HepG2 (cell line): ENCODE measurements around the gene SCN4B. TPM values are rescaled to one million over a fixed set of nuclear protein-coding genes. Genes with fewer than 3 reads are reported as not detected.

Source experiments
- ATAC-seq: fragments of 200-7000 bp; cut with Tn5 transposase; 3 replicates; pipeline ENCODE4 v1.9.1; 2020; ENCODE audit warnings: mild to moderate bottlenecking, moderate library complexity
- BruUV-seq: library from RNA; stranded (reverse); fragments of 400-500 nt; replicated peaks from 2 replicates; lab custom pipeline; 2021; lab: Mats Ljungman, UMichigan
- CTCF ChIA-PET: fragments of 300-600 bp; formaldehyde crosslinking; extraction: SDS; loops from one replicate; lab custom pipeline; 2021; ENCODE audit warnings: low total read pairs, inconsistent platforms, low intra/inter-chr PET ratio; lab: Yijun Ruan, JAX
- POLR2A ChIA-PET: fragments of 350-600 bp; sonication (Branson Sonifier 250); formaldehyde crosslinking; loops from one replicate; lab custom pipeline; 2020; ENCODE audit warnings: antibody characterized with exemption, inconsistent platforms; lab: Yijun Ruan, JAX
- DNase-seq: peaks from one replicate; pipeline ENCODE4 v3.0.0-alpha.2; 2015; ENCODE audit warnings: low spot score
- FAIRE-seq: peaks from 3 replicates; lab custom pipeline; 2011; peaks lifted over from hg19 to GRCh38; lab: Jason Lieb, UNC
- H2AFZ ChIP-seq: one replicate; pipeline ENCODE4 v1.6.1; 2011; ENCODE audit warnings: low read length, inconsistent platforms
- H3K27ac ChIP-seq: fragments of 300-600 bp; 3 replicates; pipeline ENCODE4 v1.8.0; 2011; ENCODE audit warnings: mixed run types, mild to moderate bottlenecking, mixed read lengths, low read length, inconsistent platforms; ENCODE audit not compliant: insufficient read depth; ENCODE audit errors: extremely low read length
- H3K27me3 ChIP-seq, 2 experiments: fragments of 200-600 bp in 1 of 2; 2 replicates in 1 of 2; 3 replicates in 1 of 2; pipeline versions ENCODE4 v1.6.0 to v1.8.0; 2011; ENCODE audit warnings: low read length in 2 of 2, mild to moderate bottlenecking in 2 of 2, moderate library complexity in 2 of 2, inconsistent platforms in 1 of 2; ENCODE audit not compliant: insufficient read depth in 2 of 2, control insufficient read depth in 1 of 2
- H3K36me3 ChIP-seq, 2 experiments: fragments of 200-600 bp in 1 of 2; replicated peaks in 1 of 2; 2 replicates in 1 of 2; 3 replicates in 1 of 2; pipeline versions ENCODE4 v1.5.1 to v1.8.0; 2011; ENCODE audit warnings: low read length in 2 of 2, inconsistent platforms in 1 of 2; ENCODE audit not compliant: insufficient read depth in 2 of 2, control insufficient read depth in 1 of 2
- H3K4me1 ChIP-seq: 2 replicates; pipeline ENCODE4 v1.5.1; 2012; ENCODE audit warnings: low read length, inconsistent platforms; ENCODE audit not compliant: insufficient read depth
- H3K4me2 ChIP-seq: 2 replicates; pipeline ENCODE4 v1.6.0; 2011; ENCODE audit warnings: low read depth, low read length, inconsistent platforms
- H3K4me3 ChIP-seq, 3 experiments: fragments of 200-600 bp in 1 of 3; sonication (generic), shearing (Covaris generic) in 1 of 3; replicated peaks in 1 of 3; 2 replicates each; pipeline ENCODE4 v1.5.1; 2011 to 2016; ENCODE audit warnings: low read length in 3 of 3, inconsistent platforms in 2 of 3, low read depth in 2 of 3, mild to moderate bottlenecking in 2 of 3, control low read depth in 1 of 3, mixed read lengths in 1 of 3; ENCODE audit not compliant: insufficient read depth in 1 of 3
- H3K79me2 ChIP-seq: one replicate; pipeline ENCODE4 v1.6.1; 2011; ENCODE audit warnings: low read length, inconsistent platforms; ENCODE audit not compliant: insufficient read depth
- H3K9ac ChIP-seq: 2 replicates; pipeline ENCODE4 v1.6.0; 2011; ENCODE audit warnings: mild to moderate bottlenecking, low read depth, low read length, inconsistent platforms; ENCODE audit not compliant: insufficient read depth
- H3K9me3 ChIP-seq: 2 replicates; pipeline ENCODE4 v1.5.1; 2012; ENCODE audit warnings: mild to moderate bottlenecking, low read length
- H4K20me1 ChIP-seq: 2 replicates; pipeline ENCODE4 v1.6.0; 2011; ENCODE audit warnings: inconsistent platforms, mild to moderate bottlenecking, low read length, moderate library complexity; ENCODE audit not compliant: insufficient read depth
- BRD4 ChIP-seq: sonication (generic); formaldehyde crosslinking; IDR thresholded peaks from 2 replicates; pipeline ENCODE4 v1.4.0; 2020; ENCODE audit warnings: missing genetic modification reagents
- SALL2 ChIP-seq: sonication (generic); formaldehyde crosslinking; IDR thresholded peaks from 2 replicates; pipeline ENCODE4 v1.8.1; 2023; ENCODE audit warnings: mild to moderate bottlenecking, missing genetic modification reagents, inconsistent platforms
- SSRP1 ChIP-seq: IDR thresholded peaks from 2 replicates; pipeline ENCODE4 v1.6.1; 2016; ENCODE audit warnings: control low read depth
- ZBTB10 ChIP-seq: sonication (generic); formaldehyde crosslinking; IDR thresholded peaks from 2 replicates; pipeline ENCODE4 v1.4.0; 2020; ENCODE audit warnings: missing genetic modification reagents, borderline replicate concordance
- ZC3H13 ChIP-seq: sonication (generic); formaldehyde crosslinking; IDR thresholded peaks from 2 replicates; pipeline ENCODE4 v1.8.1; 2023; ENCODE audit warnings: mild to moderate bottlenecking, missing genetic modification reagents, moderate library complexity
- ZNF142 ChIP-seq: sonication (generic); formaldehyde crosslinking; IDR thresholded peaks from 2 replicates; pipeline ENCODE4 v1.4.0; 2020; ENCODE audit warnings: missing genetic modification reagents
- ZNF20 ChIP-seq: sonication (generic); formaldehyde crosslinking; IDR thresholded peaks from 2 replicates; pipeline ENCODE4 v1.4.0; 2020; ENCODE audit warnings: mild to moderate bottlenecking, moderate library complexity, missing genetic modification reagents
- ZNF652 ChIP-seq: IDR thresholded peaks from 2 replicates; pipeline ENCODE4 v1.6.1; 2016; ENCODE audit warnings: low read depth, borderline replicate concordance
- ZSCAN30 ChIP-seq: sonication (generic); formaldehyde crosslinking; IDR thresholded peaks from 2 replicates; pipeline ENCODE4 v1.5.0; 2020; ENCODE audit warnings: mild to moderate bottlenecking, missing genetic modification reagents
- WGBS: methylation state at CpG from one replicate; pipeline ENCODE4 v1.1.6; 2017; ENCODE audit warnings: low lambda C conversion rate; 5-methylcytosine and 5-hydroxymethylcytosine counted together
- in situ Hi-C: cut with HindIII; loops from 2 replicates; pipeline ENCODE4 v1.10.0; 2017; ENCODE audit warnings: low pct_unique_long_range_greater_than_20kb; ENCODE audit not compliant: extremely low pct_ligation_motif_present
- intact Hi-C: fragments of 100-400 bp; cut with micrococcal nuclease; formaldehyde crosslinking; loops from one replicate; pipeline ENCODE4 v1.10.0; 2022; ENCODE audit not compliant: unreplicated experiment
- polyA plus RNA-seq, 8 experiments: library from polyadenylated mRNA; depleted of rRNA in 3 of 8; stranded (reverse) in 7 of 8; unstranded in 1 of 8; fragments of >200 nt; fragmentation: Illumina TruSeq in 4 of 8; extraction: Trizol in 4 of 8; gene quantifications; 2 replicates each; pipeline versions ENCODE4 v1.2.1 to v1.2.3, GENCODE V29; 2011 to 2016; ENCODE audit warnings: low read depth in 4 of 8, missing spikeins in 1 of 8, mixed read lengths in 1 of 8; ENCODE audit not compliant: insufficient read depth in 1 of 8
- total RNA-seq, 5 experiments: library from RNA; depleted of rRNA; stranded (reverse); fragments of >200 nt; fragmentation: Illumina TruSeq; extraction: Trizol; gene quantifications; 2 replicates each; pipeline ENCODE4 v1.2.3, GENCODE V29; 2016; ENCODE audit warnings: low read depth in 1 of 5

Gene SCN4B
- total and polyA plus RNA-seq, 2 of the 13 experiments (the other 11 are each of a cell fraction or from before 2014, with no cell fraction given): 0.04 to 0.29 TPM

- BruUV-seq: TSS peak; percentile 71
- POLR2A ChIA-PET: interaction anchor here (1.0 to 2.4 kb wide), 4 partner anchors 11 to 190 kb away, joined by 3 to 49 read pairs (median 10); partner anchors contain the start of genes MPZL2 and MPZL3
- peak overlapping the region; percentile 61 for H3K4me2 ChIP-seq
These were observed 49.3 kb upstream of the SCN4B start for GRCh38 chr11:118201966-118202365.

More at GRCh38 chr11:118201966-118202365, 49.3 kb upstream of the SCN4B start:
- Histone ChIP-seq H3K4me1 (peaks cover 87% of the 10 kb centered on the region), H3K27ac (peak overlapping the region; percentile 92)
- CTCF ChIA-PET: no interaction called here
- intact Hi-C loops: loop anchor here (1.0 kb wide), 1 partner anchor 10 kb away; no protein-coding TSS in a partner anchor
- TF ChIP-seq SALL2: 0 out of 2 replicates have a peak, but pooled peaks have one; percentile 5
- no peak for TF ChIP-seq ZSCAN30 (CRISPR knock-in tag)
- no peak for TF ChIP-seq ZC3H13 (CRISPR knock-in tag)
- 0 out of 2 replicates have a peak, but pooled peaks have one; percentile 21 for TF ChIP-seq BRD4 (CRISPR knock-in tag)
- 0 out of 2 replicates have a peak, but pooled peaks have one; percentile 14 for TF ChIP-seq ZNF142 (CRISPR knock-in tag)
- TF ChIP-seq SSRP1: 0 out of 2 replicates have a peak, but pooled peaks have one; percentile 67
- TF ChIP-seq ZNF20 (CRISPR knock-in tag): no peak
- TF ChIP-seq ZBTB10 (CRISPR knock-in tag): 0 out of 2 replicates have a peak, but pooled peaks have one; percentile 28
- TF ChIP-seq ZNF652 (CRISPR knock-in tag): 0 out of 2 replicates have a peak, but pooled peaks have one; percentile 30
- TF ChIP-seq, all 625 proteins: peak for 6
- no peaks in the 10 kb centered on the region for H3K9me3 ChIP-seq
- H3K27me3 ChIP-seq: no peaks in the 10 kb centered on the region
- peak; percentile 73 for FAIRE-seq
- WGBS: 49% methylated on average over 2 of the region's 2 CpGs
- no peaks in the 10 kb centered on the region for H3K79me2 ChIP-seq
- DNase-seq: no peak
- in situ Hi-C loops: no loop called here
- peak overlapping the region in 1 of 3 experiments; percentile 38; a peak in 1 of 6 replicates for H3K4me3 ChIP-seq
- no peaks in the 10 kb centered on the region for H4K20me1 ChIP-seq
- peak overlapping the region; percentile 34 for H3K9ac ChIP-seq
- ATAC-seq: no peak; the same call in 2 of the 3 replicates
- H3K36me3 ChIP-seq: no peaks in the 10 kb centered on the region
- H2AFZ ChIP-seq: no peak overlapping the region
